ENCODE data around the gene ATP6V0B.

The ATP6V0B gene

DNA sequence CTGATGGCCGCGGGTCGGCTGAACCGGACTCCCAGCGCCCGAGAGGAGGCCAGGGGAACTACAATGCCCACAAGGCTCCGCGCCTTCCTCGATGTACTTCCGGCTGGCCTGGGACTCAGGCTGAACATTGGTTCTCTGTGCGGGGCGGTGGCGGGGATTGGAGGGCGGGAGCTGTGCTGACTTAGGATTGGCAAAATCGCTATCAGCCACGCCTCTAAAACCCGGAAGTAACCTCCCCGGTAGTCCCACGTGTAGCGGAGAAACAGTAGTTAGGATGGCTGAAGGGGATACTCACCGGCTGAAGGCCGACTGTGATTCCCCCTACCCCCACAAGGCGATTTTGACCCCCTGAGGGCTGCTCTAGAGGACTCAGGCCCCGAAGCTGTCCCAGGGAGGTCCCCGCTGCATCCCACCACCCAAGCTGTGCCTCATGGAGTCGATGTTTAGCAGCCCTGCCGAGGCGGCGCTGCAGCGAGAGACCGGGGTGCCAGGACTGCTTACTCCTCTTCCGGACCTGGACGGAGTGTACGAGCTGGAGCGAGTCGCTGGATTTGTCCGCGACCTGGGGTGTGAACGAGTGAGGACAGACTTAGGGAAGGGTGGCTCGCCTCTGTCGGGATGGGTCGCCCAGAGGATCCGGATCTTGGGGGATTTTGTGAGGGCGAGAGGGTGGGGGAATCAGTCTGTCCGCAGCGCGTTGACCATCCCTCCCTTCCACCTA, 4.9 kb upstream of the ATP6V0B start, which contains the start of gene DPH2:
Gene DPH2, plus strand, starts transcription at position 265 of the 721 bp plus-strand sequence. Its CDS starts 166 bp downstream, at position 431.
- DNase-seq (ENCODE audit: low spot score) = peak; percentile 98

DNA sequence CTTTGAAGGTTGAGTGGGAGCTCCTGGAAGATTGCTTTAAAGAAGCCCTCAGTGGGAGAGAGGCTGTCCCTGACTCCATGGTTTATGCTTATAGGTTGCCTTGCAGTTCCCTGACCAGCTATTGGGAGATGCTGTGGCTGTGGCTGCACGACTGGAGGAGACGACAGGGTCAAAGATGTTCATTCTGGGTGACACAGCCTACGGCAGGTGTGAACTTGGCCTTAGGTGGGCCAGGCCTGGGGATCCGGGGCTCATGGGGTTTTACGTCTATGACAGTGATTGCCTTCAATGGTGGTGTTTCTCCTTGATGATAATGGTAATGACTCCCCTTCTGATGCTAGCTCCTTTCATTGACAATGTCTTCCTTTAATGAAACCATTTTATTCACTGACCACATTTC, 4.3 kb upstream of the ATP6V0B start:
- peak; percentile 18 for DNase-seq (ENCODE audit: low spot score)

DNA sequence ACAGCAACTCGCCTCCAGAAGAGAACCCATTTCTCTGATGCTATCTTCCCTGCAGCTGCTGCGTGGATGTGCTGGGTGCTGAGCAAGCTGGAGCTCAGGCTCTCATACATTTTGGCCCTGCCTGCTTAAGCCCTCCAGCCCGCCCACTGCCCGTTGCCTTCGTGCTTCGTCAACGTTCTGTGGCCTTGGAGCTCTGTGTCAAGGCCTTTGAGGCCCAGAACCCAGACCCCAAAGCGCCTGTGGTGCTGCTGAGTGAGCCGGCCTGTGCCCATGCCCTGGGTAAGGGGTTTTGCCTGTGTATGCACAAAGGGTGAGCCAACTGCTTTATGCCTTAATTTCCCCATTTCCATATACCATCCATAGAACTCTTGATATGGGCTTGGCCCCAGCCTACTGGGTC, 3.8 kb upstream of the ATP6V0B start:
- DNase-seq (ENCODE audit: low spot score) = no peak

DNA sequence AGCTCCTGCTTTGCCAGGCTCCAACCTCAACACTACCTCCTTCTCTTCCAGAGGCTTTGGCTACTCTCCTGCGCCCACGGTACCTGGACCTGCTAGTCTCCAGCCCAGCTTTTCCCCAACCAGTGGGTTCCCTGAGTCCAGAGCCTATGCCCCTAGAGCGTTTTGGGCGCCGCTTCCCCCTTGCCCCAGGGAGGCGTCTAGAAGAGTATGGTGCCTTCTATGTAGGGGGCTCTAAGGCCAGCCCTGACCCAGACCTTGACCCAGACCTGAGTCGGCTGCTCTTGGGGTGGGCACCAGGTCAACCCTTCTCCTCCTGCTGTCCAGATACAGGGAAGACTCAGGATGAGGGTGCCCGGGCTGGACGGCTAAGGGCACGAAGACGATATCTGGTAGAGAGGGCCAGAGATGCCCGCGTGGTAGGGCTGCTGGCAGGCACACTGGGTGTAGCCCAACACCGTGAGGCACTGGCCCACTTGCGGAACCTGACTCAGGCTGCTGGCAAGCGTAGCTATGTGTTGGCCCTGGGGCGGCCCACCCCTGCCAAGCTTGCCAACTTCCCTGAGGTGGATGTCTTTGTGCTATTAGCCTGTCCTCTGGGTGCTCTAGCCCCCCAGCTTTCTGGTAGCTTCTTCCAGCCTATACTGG, 3.3 kb upstream of the ATP6V0B start:
- no peak for DNase-seq (ENCODE audit: low spot score)

DNA sequence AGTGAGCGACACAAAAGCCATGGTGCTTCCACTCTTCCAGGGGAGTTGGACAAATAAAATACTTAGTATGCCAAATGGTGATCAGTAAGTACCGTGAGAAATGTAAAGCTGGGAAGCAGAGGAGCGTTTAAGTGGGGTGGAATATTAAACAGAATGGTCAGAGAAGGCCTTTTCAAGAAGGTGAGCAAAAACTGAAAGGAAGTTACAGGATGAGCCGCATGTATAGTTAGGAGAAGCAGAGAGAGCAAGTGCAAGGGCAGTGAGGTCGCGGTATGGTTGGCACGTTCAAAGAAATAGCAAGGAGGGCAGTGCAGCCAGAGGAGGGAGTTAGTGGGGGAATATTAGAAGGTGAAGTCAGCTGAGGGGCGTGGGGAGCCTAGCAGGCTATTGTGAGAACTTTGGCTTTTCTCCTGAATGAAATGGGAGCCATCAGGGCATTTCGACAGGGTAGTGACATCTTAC, 748 bp upstream of the ATP6V0B start:
- DNase-seq (ENCODE audit: low spot score) = no peak

DNA sequence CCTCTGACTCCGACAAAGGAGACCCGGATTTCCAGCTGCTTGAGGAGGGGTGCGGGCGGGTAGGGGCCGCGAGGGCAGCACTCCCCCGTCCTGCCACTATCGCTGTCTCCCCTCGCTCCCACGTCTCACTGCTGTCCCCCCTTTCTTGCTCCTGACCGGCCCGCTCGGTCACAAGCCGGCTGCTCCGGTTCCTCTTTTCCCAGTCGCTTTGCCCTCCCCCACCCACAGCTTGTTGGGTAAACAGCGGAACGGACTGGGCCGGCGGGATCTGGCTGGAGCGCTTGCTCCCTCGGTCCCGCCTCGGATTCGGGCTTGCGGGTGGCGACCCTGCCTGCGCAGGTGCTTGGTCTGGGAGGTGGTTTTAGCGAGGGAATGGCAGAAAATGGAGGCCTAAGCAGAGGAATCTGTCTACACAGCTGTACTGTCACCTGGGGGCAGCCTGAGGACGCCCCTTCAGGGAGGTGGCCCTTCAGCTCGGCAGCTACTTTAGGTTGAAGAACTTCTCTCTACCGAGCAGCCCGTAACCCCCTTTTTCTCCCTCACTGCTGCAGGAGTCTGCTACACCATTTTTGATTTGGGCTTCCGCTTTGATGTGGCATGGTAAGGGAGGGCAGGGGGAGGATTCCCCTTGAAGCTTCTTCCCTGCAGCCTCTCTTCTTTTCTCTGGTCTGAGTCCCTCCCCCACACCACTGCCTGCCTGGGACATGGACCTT, 645 bp downstream of the ATP6V0B start:
- peak; percentile 59 for DNase-seq (ENCODE audit: low spot score)

DNA sequence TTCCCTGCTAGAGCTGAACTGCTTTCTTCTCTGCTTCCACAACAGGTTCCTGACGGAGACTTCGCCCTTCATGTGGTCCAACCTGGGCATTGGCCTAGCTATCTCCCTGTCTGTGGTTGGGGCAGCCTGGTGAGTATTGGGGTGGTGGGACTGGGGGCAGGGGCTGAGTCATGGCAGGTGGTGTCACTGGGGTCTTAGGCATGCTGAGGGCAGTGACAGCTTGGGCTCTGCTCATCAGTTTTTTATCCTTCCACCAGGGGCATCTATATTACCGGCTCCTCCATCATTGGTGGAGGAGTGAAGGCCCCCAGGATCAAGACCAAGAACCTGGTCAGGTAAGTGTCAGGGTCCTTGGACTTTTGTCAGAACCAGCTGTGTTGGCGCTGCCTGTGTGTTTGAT, 1.3 kb downstream of the ATP6V0B start:
- peak; percentile 51 for DNase-seq (ENCODE audit: low spot score)

DNA sequence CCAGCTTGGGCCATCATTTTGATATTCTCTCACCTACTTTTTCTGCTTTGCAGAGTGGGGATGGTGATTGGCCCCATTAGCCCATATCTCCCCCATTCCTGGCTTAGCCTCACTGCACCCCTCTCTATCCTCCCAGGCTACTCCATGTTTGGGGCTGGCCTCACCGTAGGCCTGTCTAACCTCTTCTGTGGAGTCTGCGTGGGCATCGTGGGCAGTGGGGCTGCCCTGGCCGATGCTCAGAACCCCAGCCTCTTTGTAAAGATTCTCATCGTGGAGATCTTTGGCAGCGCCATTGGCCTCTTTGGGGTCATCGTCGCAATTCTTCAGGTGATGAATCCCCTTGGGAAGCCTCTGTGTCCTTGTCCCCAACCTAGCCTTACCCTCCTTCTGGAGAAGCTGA, 2.1 kb downstream of the ATP6V0B start:
- no peak for DNase-seq (ENCODE audit: low spot score)

DNA sequence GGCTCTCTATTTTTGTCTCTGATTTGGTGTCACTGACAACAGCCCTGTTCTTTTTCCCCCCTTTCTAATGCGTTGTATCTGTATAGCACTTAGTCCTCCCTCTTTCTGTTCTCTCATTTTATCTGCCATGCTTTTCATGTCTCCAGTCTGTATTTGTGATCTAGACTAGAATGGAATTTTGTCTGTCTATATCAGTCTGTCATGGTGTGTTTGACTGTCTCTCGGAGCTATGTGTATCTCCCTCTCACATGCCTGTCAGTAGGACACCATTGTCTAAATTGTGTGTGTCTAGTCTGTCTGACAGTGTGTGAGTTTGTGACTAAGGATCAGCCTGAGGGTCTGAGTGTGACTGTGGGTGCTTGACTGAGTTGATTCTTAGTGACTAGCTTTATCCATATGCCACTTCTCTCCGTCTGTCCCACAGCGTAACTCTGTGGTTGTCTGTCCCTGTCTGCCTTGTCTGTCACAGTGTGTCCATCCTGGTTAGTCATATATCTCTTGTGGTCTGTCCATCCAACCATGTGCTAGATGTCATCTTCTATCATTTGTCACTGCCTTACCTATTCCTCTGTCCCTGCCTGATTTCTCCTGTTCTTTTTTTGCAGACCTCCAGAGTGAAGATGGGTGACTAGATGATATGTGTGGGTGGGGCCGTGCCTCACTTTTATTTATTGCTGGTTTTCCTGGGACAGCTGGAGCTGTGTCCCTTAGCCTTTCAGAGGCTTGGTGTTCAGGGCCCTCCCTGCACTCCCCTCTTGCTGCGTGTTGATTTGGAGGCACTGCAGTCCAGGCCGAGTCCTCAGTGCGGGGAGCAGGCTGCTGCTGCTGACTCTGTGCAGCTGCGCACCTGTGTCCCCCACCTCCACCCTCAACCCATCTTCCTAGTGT, 2.9 kb downstream of the ATP6V0B start:
- DNase-seq (ENCODE audit: low spot score) = no peak

DNA sequence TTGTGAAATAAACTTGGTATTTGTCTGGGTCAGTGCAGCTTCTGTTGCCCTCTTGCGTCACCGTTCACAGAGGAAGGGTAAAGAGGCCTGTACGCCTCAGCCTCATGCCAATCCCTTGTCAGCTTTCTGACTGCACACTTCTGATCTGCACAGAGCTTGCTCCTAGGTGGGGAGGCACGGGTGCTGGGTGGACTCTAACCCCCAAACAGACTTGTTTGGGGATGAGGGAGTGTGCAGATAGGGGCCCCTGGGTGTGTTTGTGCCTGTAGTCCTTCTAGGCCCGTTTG, 3.4 kb downstream of the ATP6V0B start:
- DNase-seq (ENCODE audit: low spot score) = peak; percentile 29

DNA sequence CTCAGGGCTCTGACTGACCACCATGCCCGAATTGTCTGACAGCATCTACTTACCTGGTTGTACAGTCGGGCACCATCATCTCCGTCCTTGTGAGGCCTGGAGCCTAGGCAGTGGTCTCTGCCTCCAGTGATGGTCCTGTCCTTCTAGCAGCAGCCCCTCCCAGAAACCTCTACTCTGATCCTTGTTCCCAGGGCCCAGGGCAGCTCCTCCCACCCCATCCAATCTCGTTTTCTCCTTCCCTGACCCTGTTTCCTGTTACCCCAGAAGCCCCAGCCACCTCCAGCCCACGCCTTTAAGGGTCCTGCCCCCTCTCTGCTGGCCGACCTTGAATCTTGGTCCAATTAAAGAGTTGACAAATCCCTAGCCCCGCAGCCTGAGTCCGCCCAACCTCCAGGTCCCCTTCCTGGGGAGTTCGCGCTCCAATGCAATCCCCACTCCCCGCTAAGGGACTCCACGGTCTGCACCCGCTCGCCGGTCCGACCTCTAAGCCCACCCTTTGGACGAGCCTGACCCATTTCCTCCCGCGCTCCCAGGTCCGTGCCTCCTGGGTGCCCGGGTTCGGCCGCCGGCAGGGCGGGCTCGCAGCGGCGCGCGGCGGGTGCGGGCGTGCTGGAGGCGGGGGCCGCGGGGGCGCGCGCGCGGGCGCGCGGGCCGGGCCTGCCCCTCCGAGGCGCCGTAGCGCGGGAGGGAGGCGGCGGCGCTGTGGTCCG, 3.9 kb downstream of the ATP6V0B start, which contains the start of gene B4GALT2:
Gene B4GALT2, plus strand, starts transcription at position 660 of the 710 bp plus-strand sequence. CDS start 1,951 bp downstream, outside the sequence.
- DNase-seq (ENCODE audit: low spot score) = peak; percentile 43

DNA sequence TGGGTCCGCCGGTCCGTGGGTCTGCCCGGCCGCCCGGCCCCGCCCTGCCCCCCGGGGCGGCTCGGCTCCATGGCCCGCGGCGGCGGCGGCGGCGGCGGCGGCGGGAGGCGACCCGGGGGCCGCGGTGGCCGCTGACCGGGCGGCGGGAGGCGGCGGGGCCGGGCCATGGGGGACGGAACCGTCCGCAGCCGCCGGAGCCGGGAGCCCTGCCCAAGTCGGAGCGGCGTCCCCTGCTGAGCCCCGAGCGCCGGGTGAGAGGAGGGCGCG, 4.4 kb downstream of the ATP6V0B start:
- DNase-seq (ENCODE audit: low spot score) = no peak

DNA sequence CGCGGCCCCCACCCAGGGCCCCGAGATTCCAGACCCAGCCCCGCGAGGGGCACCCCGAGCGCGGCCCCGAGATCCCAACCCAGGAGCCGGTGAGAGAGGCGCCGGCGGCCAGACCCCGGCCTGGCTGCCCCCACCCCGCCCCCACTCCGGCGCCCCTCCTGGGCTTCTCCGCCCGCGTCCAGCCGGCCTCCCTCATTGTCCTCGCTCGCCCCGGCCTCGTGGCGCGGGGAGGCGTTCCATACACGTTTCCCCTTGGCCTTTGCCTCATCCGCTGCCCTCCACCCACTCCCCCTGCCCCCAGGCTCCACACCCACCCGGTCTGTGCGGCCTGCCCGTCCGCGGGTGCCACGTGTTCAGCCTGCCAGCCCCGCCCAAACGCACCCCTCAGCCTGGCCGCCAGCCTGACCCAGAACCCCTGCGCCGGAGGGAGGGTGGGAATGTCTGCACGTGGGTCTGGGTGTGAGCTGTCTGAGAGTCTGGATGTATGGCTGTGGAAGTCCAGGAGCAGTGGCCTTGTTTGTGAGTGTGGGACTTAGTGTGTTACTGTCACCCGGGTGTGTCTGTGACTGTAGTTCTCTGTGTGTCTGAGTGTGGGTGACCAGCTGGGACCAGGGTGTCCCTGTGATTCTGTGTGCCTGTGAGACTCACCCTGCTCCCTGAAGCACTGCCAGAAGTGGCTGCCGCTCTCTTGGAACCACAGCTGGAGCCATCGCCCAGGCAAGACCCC, 4.9 kb downstream of the ATP6V0B start:
- peak; percentile 47 for DNase-seq (ENCODE audit: low spot score)

DNA sequence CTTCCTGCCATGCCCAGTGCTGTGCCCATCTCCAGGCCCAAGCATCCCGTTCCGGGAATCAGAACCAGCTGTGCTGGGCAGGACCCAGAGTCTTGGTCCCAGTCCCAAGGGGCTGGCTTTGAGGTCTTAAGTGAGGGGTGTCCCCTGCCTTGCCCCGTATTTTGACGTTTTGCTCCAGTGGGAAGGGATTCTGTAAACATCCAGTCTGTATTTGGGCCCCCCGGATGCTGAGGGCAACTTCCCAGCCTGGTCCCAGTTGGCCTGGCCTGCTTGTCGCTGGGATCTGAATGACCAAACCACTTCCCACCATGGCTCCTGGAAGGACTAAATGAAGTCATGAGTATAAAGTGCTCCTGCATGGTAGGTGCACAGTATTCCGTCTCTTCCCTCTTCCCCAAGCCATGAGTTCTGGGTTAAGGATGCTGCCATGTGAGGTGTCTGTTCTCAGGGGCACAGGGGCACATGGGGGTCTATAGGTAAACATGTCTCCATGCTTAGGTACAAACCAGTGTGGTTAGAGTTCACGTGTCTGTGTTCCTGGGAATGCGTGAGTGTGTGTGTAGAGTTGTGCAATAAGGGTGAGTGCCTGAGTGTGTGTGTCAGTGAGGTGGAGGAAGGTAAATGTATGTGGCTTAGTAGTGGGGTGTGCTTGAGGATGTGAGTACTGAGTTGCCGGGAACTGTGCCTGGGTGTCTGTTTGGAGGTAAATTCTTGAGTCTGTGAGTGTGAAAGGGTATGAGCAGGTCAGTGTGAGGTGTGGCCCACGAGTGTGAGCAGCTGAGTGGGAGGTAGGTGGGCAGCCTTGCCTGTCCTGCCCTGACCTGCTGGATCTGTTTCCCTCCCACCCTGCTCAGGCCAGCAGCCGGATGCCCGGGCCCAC, 5.7 kb downstream of the ATP6V0B start:
- DNase-seq (ENCODE audit: low spot score) = peak; percentile 24

DNA sequence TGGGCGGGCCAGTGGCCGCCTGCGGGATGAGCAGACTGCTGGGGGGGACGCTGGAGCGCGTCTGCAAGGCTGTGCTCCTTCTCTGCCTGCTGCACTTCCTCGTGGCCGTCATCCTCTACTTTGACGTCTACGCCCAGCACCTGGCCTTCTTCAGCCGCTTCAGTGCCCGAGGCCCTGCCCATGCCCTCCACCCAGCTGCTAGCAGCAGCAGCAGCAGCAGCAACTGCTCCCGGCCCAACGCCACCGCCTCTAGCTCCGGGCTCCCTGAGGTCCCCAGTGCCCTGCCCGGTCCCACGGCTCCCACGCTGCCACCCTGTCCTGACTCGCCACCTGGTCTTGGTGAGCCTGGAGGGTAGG, 6.4 kb downstream of the ATP6V0B start:
- no peak for DNase-seq (ENCODE audit: low spot score)

DNA sequence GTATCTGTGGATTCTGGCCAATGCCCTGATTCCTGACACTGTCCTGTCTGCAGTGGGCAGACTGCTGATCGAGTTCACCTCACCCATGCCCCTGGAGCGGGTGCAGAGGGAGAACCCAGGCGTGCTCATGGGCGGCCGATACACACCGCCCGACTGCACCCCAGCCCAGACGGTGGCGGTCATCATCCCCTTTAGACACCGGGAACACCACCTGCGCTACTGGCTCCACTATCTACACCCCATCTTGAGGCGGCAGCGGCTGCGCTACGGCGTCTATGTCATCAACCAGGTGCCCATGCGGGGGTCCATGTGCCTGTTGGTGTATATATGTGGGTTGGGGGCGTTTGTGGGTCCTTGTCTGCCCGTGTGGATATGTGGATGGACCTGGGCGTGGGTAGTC, 6.9 kb downstream of the ATP6V0B start:
- DNase-seq (ENCODE audit: low spot score) = no peak

DNA sequence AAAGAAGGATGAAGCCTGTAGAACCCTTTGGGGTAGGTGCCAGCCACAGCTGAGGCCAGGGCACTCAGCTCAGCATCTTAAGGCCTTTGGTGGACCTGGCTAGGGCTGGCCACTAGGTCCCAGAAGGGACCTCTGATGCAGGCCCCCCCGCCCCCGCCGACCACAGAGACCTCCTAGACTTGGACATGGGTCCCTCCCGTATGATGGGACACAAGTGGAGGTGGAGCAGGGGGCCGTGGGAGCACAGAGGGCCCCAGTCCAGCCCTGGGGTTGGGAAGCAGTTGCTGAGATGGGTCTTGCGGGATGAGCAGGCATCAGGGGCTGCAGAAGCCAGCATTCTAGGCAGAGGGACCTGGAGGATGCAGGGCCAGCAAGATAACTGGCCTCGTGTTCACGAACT, 7.5 kb downstream of the ATP6V0B start:
- no peak for DNase-seq (ENCODE audit: low spot score)

DNA sequence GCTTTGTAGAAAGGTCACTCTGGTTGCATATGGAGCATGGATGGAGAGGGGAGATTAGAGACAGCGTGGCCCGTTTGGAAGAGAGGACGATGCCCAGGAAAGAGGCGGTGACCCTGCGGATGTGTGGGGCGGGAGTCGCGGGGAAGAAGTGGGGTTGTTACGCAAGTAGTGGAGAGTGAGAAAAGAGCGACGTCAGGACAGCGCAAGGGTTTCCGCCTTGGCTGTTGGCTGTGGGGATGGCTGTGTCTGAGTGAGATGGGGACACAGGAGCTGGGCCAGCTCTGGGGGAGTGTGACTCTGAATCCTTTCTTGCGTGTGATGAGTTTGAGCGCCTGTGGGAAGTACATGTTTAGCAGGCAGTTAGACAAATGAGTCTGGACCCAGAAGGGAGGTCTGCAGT, 8.0 kb downstream of the ATP6V0B start:
- DNase-seq (ENCODE audit: low spot score) = no peak

DNA sequence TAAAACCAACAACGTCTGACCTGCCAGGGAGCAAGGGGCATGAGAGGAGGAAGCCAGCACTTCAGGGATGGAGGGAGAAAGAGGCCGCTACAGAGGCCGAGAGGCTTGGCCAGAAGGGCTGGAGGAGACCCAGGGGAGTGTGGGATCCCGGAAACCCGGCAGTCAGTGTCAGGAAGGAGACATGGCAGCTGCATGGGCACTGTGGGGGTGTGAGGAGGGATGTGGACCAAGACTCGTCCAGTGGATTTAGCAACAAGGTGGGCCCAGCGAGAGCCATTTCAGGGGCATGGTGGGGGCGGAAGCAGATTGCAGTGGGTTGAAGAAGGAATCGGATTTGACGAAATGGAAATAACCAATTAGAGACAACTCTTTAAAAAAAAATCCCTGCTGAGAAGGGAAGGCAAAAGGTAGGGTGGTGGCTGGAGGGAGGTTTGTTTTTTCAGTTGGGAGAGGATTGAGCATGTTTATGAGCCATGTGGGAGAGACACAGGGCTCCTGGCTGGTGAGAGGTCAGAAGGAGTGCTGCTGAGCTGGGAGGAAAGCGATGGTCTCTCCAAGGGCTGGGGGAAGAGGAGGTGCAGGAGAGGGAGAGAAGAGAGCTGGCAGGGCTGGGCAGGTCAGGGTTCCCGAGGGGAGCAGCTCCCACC, 8.6 kb downstream of the ATP6V0B start:
- DNase-seq (ENCODE audit: low spot score) = no peak

DNA sequence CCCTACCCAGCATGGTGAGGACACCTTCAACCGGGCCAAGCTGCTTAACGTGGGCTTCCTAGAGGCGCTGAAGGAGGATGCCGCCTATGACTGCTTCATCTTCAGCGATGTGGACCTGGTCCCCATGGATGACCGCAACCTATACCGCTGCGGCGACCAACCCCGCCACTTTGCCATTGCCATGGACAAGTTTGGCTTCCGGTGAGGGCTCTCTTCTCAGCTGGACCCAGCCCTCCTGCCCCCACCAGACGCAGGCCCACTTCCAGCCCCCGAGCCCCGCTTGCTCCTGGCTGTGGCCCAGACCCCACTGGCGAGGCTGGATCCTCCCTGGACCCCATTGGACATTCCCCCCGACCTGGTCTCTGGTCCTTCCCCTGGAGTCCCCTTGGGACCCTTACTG, 10.1 kb downstream of the ATP6V0B start:
- no peak for DNase-seq (ENCODE audit: low spot score)
